ENCODE data around the gene FAM13B. TPM values are rescaled to one million over a fixed set of nuclear protein-coding genes. Genes with fewer than 3 reads are reported as not detected.
"Not testable (repeated sequence)": the region's sequence is repeated elsewhere in the genome, so short reads cannot be mapped to it uniquely, and the experiment has no call there.

FAM13B gene
- total and polyA plus RNA-seq, 9 donors: 16.4 to 25.8 (median 20.0) TPM

DNA sequence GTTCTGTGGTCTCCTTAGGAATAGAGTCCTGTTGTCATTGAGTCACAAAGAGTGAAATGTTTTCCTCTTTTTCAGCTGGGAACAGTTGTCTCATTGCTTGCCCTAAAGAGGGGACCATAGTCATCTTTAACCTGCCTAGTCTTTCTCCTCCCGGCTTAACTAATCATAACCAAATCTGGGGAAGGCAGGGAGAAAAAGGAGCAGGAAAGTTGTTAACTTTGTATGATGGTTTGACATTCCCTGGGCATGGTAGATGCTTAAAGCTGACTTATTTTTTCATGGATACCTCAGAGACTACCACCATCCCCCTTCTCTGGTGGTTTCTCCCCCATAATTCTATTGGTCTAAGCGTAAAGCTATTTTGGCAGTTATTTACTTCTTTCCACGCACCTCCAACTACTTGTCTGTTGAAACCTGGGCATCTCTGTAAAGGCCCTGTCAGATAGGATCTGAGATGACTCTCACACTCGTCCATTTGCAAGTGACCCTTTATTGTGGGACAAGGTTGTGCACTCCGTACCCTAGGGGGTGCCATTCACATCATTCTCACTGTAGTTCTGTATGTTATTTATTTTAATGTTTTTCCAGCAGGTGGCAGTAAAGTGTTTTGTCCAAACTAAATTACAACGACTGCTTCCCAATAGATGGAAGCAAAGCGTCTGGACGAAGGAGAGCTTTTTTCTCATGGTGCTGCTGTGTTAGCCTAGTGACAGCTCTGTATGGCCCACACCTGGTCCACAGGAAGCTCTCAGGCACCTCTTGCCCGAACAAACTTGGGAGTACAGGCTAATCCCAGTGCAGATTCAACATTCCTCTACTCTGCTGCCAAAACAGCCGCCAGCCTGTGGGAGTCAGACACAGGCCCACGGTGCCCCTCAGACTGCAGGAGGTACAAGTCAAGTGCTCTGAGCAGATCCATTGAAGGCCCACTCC is 3.0 kb upstream of the FAM13B start:
- Histone ChIP-seq H3K4me1 (ENCODE audit: control insufficient read depth, insufficient read depth, low read length) (peaks cover 12% of the 10 kb centered on the region), H3K36me3 (ENCODE audit: control insufficient read depth, insufficient read depth, low read length) (no peaks in the 10 kb centered on the region), H3K4me3 (ENCODE audit: low read length) (no peak overlapping the region), H3K9me3 (replicated peaks; ENCODE audit: control insufficient read depth, low read depth, low read length) (no peaks in the 10 kb centered on the region), H3K27me3 (ENCODE audit: control insufficient read depth, insufficient read depth, low read length) (no peaks in the 10 kb centered on the region), H3K27ac (ENCODE audit: low read length) (no peak overlapping the region)
- 34% methylated on average over 5 of the region's 11 CpGs for WGBS (ENCODE audit: insufficient coverage)
- peak; percentile 91 for DNase-seq

GRCh38 chr5:138033907-138034306 is 1.0 kb upstream of the FAM13B start:
- peak overlapping the region; percentile 99 for H3K27ac ChIP-seq (ENCODE audit: low read length)
- no CpG with 5 or more reads among the region's 2 CpGs for WGBS (ENCODE audit: insufficient coverage)
- no peak for DNase-seq
- H3K4me1 ChIP-seq (ENCODE audit: control insufficient read depth, insufficient read depth, low read length): peaks cover 12% of the 10 kb centered on the region
- H3K9me3 ChIP-seq (replicated peaks; ENCODE audit: control insufficient read depth, low read depth, low read length): no peaks in the 10 kb centered on the region
- no peaks in the 10 kb centered on the region for H3K27me3 ChIP-seq (ENCODE audit: control insufficient read depth, insufficient read depth, low read length)
- H3K36me3 ChIP-seq (ENCODE audit: control insufficient read depth, insufficient read depth, low read length): no peaks in the 10 kb centered on the region
- H3K4me3 ChIP-seq (ENCODE audit: low read length): peak overlapping the region; percentile 93

- H3K36me3 ChIP-seq (ENCODE audit: control insufficient read depth, insufficient read depth, low read length): no peaks in the 10 kb centered on the region
- H3K4me3 ChIP-seq (ENCODE audit: low read length): peak overlapping the region; percentile 93
- H3K27me3 ChIP-seq (ENCODE audit: control insufficient read depth, insufficient read depth, low read length): no peaks in the 10 kb centered on the region
- WGBS (ENCODE audit: insufficient coverage): 0% methylated on average over 6 of the region's 15 CpGs
- peak overlapping the region; percentile 99 for H3K27ac ChIP-seq (ENCODE audit: low read length)
- no peaks in the 10 kb centered on the region for H3K9me3 ChIP-seq (replicated peaks; ENCODE audit: control insufficient read depth, low read depth, low read length)
- peaks cover 12% of the 10 kb centered on the region for H3K4me1 ChIP-seq (ENCODE audit: control insufficient read depth, insufficient read depth, low read length)
- no peak for DNase-seq
Measured at GRCh38 chr5:138033386-138033808, 518 bp upstream of the FAM13B start.

DNA sequence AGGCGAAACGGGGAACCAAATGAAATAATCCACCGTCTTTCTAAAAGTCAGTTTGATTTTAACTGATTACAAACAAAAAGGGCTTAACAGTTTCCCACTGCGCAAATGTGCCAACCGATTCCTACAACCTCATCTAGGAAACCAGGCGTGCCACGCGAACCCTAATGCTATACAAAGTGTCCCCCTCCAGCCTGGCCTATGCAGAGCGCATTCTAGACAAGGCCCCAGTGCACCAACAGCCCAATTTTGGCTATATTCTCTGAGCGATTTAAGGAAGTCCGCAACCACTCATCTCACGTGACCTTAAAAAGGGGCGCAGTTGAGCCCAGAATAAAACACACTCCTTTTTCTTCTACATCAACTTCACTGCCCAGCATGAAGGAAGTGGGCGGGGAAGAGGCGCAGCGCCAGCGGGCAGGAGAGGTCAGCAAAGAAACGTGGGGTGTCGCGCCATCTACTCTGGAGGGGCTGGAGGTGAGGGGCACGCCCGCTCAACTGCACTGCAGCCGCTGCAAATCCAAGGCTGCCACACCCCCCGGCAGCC is 779 bp downstream of the FAM13B start:
- peak; percentile 77 for DNase-seq
- WGBS (ENCODE audit: insufficient coverage): 1% methylated on average over 16 of the region's 24 CpGs
- peaks cover 12% of the 10 kb centered on the region for H3K4me1 ChIP-seq (ENCODE audit: control insufficient read depth, insufficient read depth, low read length)

GRCh38 chr5:138029944-138030343 is 2.9 kb downstream of the FAM13B start:
- peaks cover 12% of the 10 kb centered on the region for H3K4me1 ChIP-seq (ENCODE audit: control insufficient read depth, insufficient read depth, low read length)
- no peaks in the 10 kb centered on the region for H3K27me3 ChIP-seq (ENCODE audit: control insufficient read depth, insufficient read depth, low read length)
- no peak overlapping the region for H3K27ac ChIP-seq (ENCODE audit: low read length)
- H3K4me3 ChIP-seq (ENCODE audit: low read length): no peak overlapping the region
- no peak for DNase-seq
- H3K36me3 ChIP-seq (ENCODE audit: control insufficient read depth, insufficient read depth, low read length): no peaks in the 10 kb centered on the region
- WGBS (ENCODE audit: insufficient coverage): no CpG with 5 or more reads among the region's 2 CpGs
- no peaks in the 10 kb centered on the region for H3K9me3 ChIP-seq (replicated peaks; ENCODE audit: control insufficient read depth, low read depth, low read length)

More for the DNA sequence above, 779 bp downstream of the FAM13B start:
- H3K27ac ChIP-seq (ENCODE audit: low read length): peak overlapping the region; percentile 99
- H3K36me3 ChIP-seq (ENCODE audit: control insufficient read depth, insufficient read depth, low read length): no peaks in the 10 kb centered on the region
- H3K9me3 ChIP-seq (replicated peaks; ENCODE audit: control insufficient read depth, low read depth, low read length): no peaks in the 10 kb centered on the region
- peak overlapping the region; percentile 93 for H3K4me3 ChIP-seq (ENCODE audit: low read length)
- H3K27me3 ChIP-seq (ENCODE audit: control insufficient read depth, insufficient read depth, low read length): no peaks in the 10 kb centered on the region

GRCh38 chr5:138029501-138029900 is 3.4 kb downstream of the FAM13B start:
- 33% methylated on average over 1 of the region's 2 CpGs for WGBS (ENCODE audit: insufficient coverage)
- Histone ChIP-seq H3K9me3 (replicated peaks; ENCODE audit: control insufficient read depth, low read depth, low read length) (no peaks in the 10 kb centered on the region), H3K4me3 (ENCODE audit: low read length) (no peak overlapping the region), H3K27ac (ENCODE audit: low read length) (no peak overlapping the region), H3K4me1 (ENCODE audit: control insufficient read depth, insufficient read depth, low read length) (peaks cover 12% of the 10 kb centered on the region), H3K36me3 (ENCODE audit: control insufficient read depth, insufficient read depth, low read length) (no peaks in the 10 kb centered on the region), H3K27me3 (ENCODE audit: control insufficient read depth, insufficient read depth, low read length) (no peaks in the 10 kb centered on the region)
- DNase-seq: no peak

DNA sequence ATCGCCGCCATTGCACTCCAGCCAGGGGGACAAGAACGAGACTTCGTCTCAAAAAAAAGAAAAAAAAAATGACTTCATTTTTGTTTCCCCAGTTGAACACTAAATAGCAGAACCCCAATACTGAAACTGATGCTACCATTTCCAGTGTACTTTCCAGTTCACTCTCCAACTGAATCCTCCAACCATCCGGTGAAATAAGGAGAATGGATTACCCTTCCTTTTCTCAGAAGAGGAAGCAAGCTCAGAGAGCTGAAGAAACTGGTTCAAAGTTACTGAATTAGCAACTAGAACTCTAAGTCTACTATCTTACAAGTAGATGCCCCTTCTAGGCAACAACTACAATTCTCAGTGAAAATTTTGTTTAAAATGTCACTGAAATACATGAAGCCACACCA is 3.9 kb downstream of the FAM13B start:
- no CpG with 5 or more reads among the region's 5 CpGs for WGBS (ENCODE audit: insufficient coverage)

DNA sequence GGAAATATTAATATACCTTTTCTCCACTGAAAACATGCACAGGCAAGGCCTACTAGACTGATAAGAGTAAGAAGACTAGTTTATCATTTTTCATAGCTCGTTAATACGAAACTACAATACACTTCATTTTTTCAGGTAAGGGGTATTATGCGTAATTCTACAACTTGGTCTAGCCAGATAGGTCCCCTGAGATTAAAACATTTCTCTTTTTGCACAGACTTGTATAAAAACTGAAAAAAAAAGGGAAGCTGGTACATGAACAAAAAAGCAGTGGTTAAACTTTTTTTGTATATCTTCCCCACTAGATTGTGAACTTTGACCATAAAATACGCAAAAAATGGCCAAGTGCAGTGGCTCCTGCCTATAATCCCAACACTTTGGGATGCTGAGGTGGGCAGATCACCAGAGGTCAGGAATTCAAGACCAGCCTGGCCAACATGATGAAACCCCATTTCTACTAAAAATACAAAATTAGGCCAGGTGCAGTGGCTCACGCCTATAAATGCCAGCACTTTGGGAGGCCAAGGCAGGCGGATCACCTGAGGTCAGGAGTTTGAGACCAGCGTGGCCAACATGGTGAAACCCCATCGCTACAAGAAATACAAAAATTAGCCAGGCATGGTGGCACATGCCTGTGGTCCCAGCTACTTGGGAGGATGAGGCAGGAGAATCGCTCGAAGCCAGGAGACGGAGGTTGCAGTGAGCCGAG is 4.5 kb downstream of the FAM13B start:
- not testable (repeated sequence) for H3K36me3 ChIP-seq (ENCODE audit: control insufficient read depth, insufficient read depth, low read length); DNase-seq; H3K4me3 ChIP-seq (ENCODE audit: low read length); H3K27ac ChIP-seq (ENCODE audit: low read length); H3K27me3 ChIP-seq (ENCODE audit: control insufficient read depth, insufficient read depth, low read length); H3K9me3 ChIP-seq (replicated peaks; ENCODE audit: control insufficient read depth, low read depth, low read length); H3K4me1 ChIP-seq (ENCODE audit: control insufficient read depth, insufficient read depth, low read length)
- 97% methylated on average over 5 of the region's 12 CpGs for WGBS (ENCODE audit: insufficient coverage)

More for the DNA sequence above, 3.9 kb downstream of the FAM13B start:
- DNase-seq: no peak
- H3K4me3 ChIP-seq (ENCODE audit: low read length): no peak overlapping the region
- no peaks in the 10 kb centered on the region for H3K9me3 ChIP-seq (replicated peaks; ENCODE audit: control insufficient read depth, low read depth, low read length)
- H3K27me3 ChIP-seq (ENCODE audit: control insufficient read depth, insufficient read depth, low read length): no peaks in the 10 kb centered on the region
- no peaks in the 10 kb centered on the region for H3K36me3 ChIP-seq (ENCODE audit: control insufficient read depth, insufficient read depth, low read length)
- no peak overlapping the region for H3K27ac ChIP-seq (ENCODE audit: low read length)
- H3K4me1 ChIP-seq (ENCODE audit: control insufficient read depth, insufficient read depth, low read length): peaks cover 12% of the 10 kb centered on the region

DNA sequence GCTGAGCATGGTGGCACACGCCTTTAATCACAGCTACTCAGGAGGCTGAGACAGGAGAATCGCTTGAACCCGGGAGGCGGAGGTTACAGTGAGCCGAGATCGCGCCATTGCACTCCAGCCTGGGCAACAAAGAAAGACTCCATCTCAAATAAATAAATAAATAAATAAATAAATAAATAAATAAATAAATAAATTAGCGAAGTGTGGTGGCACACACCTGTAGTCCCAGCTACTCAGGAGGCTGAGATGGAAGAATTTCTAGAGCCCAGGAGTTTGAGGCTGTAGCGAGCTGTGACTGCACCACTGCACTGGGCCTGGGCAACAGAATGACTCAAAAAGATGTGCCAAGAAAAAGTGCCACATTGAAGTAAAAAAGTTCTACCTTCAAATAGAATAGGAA is 6.1 kb downstream of the FAM13B start:
- H3K36me3 ChIP-seq (ENCODE audit: control insufficient read depth, insufficient read depth, low read length); H3K4me3 ChIP-seq (ENCODE audit: low read length); H3K27me3 ChIP-seq (ENCODE audit: control insufficient read depth, insufficient read depth, low read length); H3K4me1 ChIP-seq (ENCODE audit: control insufficient read depth, insufficient read depth, low read length); H3K27ac ChIP-seq (ENCODE audit: low read length); H3K9me3 ChIP-seq (replicated peaks; ENCODE audit: control insufficient read depth, low read depth, low read length); DNase-seq: not testable (repeated sequence)
- WGBS (ENCODE audit: insufficient coverage): 100% methylated on average over 1 of the region's 9 CpGs

DNA sequence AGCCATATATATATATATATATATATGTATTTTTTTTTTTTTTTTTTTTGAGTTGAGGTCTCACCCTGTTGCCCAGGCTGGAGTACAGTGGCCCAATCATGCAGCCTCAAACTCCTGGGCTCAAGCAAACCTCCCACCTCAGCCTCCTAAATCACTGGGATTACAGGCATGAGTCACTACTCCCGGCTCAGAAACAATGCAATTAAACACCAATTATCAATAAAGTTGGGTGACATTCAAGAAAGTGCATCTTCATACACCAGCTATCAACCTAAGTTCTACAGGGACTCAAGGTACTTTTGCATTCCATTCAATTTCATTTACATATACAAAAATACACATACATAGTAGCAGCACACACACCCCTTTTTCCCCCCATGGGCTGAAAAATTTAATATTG is 7.6 kb downstream of the FAM13B start:
- WGBS (ENCODE audit: insufficient coverage): 89% methylated on average over 1 of the region's 1 CpG
- Histone ChIP-seq H3K36me3 (ENCODE audit: control insufficient read depth, insufficient read depth, low read length) (no peaks in the 10 kb centered on the region), H3K27me3 (ENCODE audit: control insufficient read depth, insufficient read depth, low read length) (no peaks in the 10 kb centered on the region), H3K9me3 (replicated peaks; ENCODE audit: control insufficient read depth, low read depth, low read length) (no peaks in the 10 kb centered on the region), H3K27ac (ENCODE audit: low read length) (no peak overlapping the region), H3K4me3 (ENCODE audit: low read length) (no peak overlapping the region), H3K4me1 (ENCODE audit: control insufficient read depth, insufficient read depth, low read length) (no peaks in the 10 kb centered on the region)
- no peak for DNase-seq

All from muscle of leg (tissue), 11 donors.